IMR-90 (cell line): ENCODE data around the gene CYB5R4. TPM values are rescaled to one million over a fixed set of nuclear protein-coding genes. Genes with fewer than 3 reads are reported as not detected.

Experiments used
- ATAC-seq: fragments of 200-7000 bp; cut with Tn5 transposase; 2 replicates; pipeline ENCODE4 v1.9.1; 2020; ENCODE audit warnings: low read depth, mild to moderate bottlenecking, moderate library complexity
- BruUV-seq: library from RNA; stranded (reverse); fragments of 400-500 nt; replicated peaks from 2 replicates; lab custom pipeline; 2021; lab: Mats Ljungman, UMichigan
- CTCF ChIA-PET: fragments of 300-600 bp; formaldehyde crosslinking; extraction: SDS; loops from one replicate; lab custom pipeline; 2021; ENCODE audit warnings: antibody characterized with exemption; lab: Yijun Ruan, JAX
- POLR2A ChIA-PET: fragments of 300-600 bp; sonication (Branson Sonifier 250); formaldehyde crosslinking; loops from one replicate; lab custom pipeline; 2022; ENCODE audit warnings: antibody characterized with exemption; ENCODE audit not compliant: unreplicated experiment; lab: Charles Lee
- DNase-seq: peaks from one replicate; pipeline ENCODE4 v3.0.0; 2013
- H2AFZ ChIP-seq: replicated peaks from 2 replicates; pipeline ENCODE3; 2013; ENCODE audit warnings: low read length, mild to moderate bottlenecking; ENCODE audit not compliant: poor library complexity
- H2AK5ac ChIP-seq: 2 replicates; pipeline ENCODE4 v1.6.1; 2013; ENCODE audit warnings: low read depth, low read length, inconsistent platforms
- H2AK9ac ChIP-seq: replicated peaks from 2 replicates; pipeline ENCODE3; 2013; ENCODE audit warnings: mild to moderate bottlenecking, low read depth, low read length, moderate library complexity; ENCODE audit not compliant: poor library complexity
- H2BK120ac ChIP-seq: 2 replicates; pipeline ENCODE4 v1.6.1; 2013; ENCODE audit warnings: low read depth, low read length, inconsistent platforms
- H2BK15ac ChIP-seq: 3 replicates; pipeline ENCODE4 v1.6.1; 2013; ENCODE audit warnings: low read depth, low read length, inconsistent platforms
- H2BK20ac ChIP-seq: 2 replicates; pipeline ENCODE4 v1.6.1; 2013; ENCODE audit warnings: low read depth, mild to moderate bottlenecking, inconsistent platforms, low read length, moderate library complexity
- H2BK5ac ChIP-seq: 2 replicates; pipeline ENCODE4 v1.6.1; 2013; ENCODE audit warnings: mild to moderate bottlenecking, low read depth, low read length, inconsistent platforms; ENCODE audit not compliant: poor library complexity, severe bottlenecking
- H3K14ac ChIP-seq: replicated peaks from 2 replicates; pipeline ENCODE4 v1.6.1; 2013; ENCODE audit warnings: low read depth, low read length, inconsistent platforms
- H3K18ac ChIP-seq: 2 replicates; pipeline ENCODE4 v1.6.1; 2013; ENCODE audit warnings: low read depth, low read length, control low read depth
- H3K23ac ChIP-seq: 2 replicates; pipeline ENCODE4 v1.6.1; 2013; ENCODE audit warnings: low read depth, low read length, inconsistent platforms
- H3K27ac ChIP-seq: 2 replicates; pipeline ENCODE4 v1.5.1; 2013; ENCODE audit warnings: mild to moderate bottlenecking, control low read depth, low read length; ENCODE audit not compliant: insufficient read depth
- H3K27me3 ChIP-seq: 2 replicates; pipeline ENCODE4 v1.6.1; 2013; ENCODE audit warnings: low read length; ENCODE audit not compliant: control insufficient read depth, insufficient read depth
- H3K36me3 ChIP-seq: 2 replicates; pipeline ENCODE4 v1.6.1; 2013; ENCODE audit warnings: low read length, mixed read lengths; ENCODE audit not compliant: control insufficient read depth, insufficient read depth
- H3K4ac ChIP-seq: 2 replicates; pipeline ENCODE4 v1.6.1; 2013; ENCODE audit warnings: low read depth, low read length, inconsistent platforms
- H3K4me1 ChIP-seq: 2 replicates; pipeline ENCODE4 v1.6.1; 2013; ENCODE audit warnings: low read length, mixed read lengths; ENCODE audit not compliant: control insufficient read depth, insufficient read depth
- H3K4me2 ChIP-seq: 2 replicates; pipeline ENCODE4 v1.6.1; 2013; ENCODE audit warnings: low read depth, mild to moderate bottlenecking, control low read depth, low read length, moderate library complexity
- H3K4me3 ChIP-seq: 2 replicates; pipeline ENCODE4 v1.5.1; 2013; ENCODE audit warnings: low read depth, mild to moderate bottlenecking, control low read depth, low read length, moderate library complexity; ENCODE audit not compliant: insufficient read depth
- H3K56ac ChIP-seq: 2 replicates; pipeline ENCODE4 v1.6.1; 2013; ENCODE audit warnings: low read length, inconsistent platforms; ENCODE audit not compliant: insufficient read depth; ENCODE audit errors: extremely low read depth
- H3K79me1 ChIP-seq, 2 experiments: 2 replicates each; pipeline ENCODE4 v1.6.1; 2013; ENCODE audit warnings: low read length in 2 of 2, inconsistent platforms in 1 of 2, low read depth in 1 of 2
- H3K9ac ChIP-seq: 2 replicates; pipeline ENCODE4 v1.6.1; 2013; ENCODE audit warnings: low read depth, low read length, control low read depth
- H3K9me1 ChIP-seq: 2 replicates; pipeline ENCODE4 v1.6.1; 2013; ENCODE audit warnings: low read length, inconsistent platforms; ENCODE audit not compliant: insufficient read depth
- H3K9me3 ChIP-seq: 2 replicates; pipeline ENCODE4 v1.6.1; 2013; ENCODE audit warnings: low read length; ENCODE audit not compliant: control insufficient read depth, insufficient read depth
- H4K20me1 ChIP-seq: 2 replicates; pipeline ENCODE4 v1.6.1; 2013; ENCODE audit warnings: low read length, inconsistent platforms; ENCODE audit not compliant: insufficient read depth
- H4K5ac ChIP-seq: 2 replicates; pipeline ENCODE4 v1.6.1; 2013; ENCODE audit warnings: mild to moderate bottlenecking, low read depth, low read length, control low read depth
- H4K8ac ChIP-seq, 2 experiments: 2 replicates each; pipeline ENCODE4 v1.6.1; 2013; ENCODE audit warnings: low read depth in 2 of 2, low read length in 2 of 2, control low read depth in 1 of 2, inconsistent platforms in 1 of 2
- H4K91ac ChIP-seq: 2 replicates; pipeline ENCODE4 v1.6.1; 2013; ENCODE audit warnings: low read depth, low read length, inconsistent platforms; ENCODE audit not compliant: insufficient read depth
- BHLHE40 ChIP-seq: fragments of 150-350 bp; IDR thresholded peaks from 2 replicates; pipeline ENCODE4 v1.6.1; 2016; ENCODE audit warnings: mild to moderate bottlenecking, low read depth, low read length
- CHD1 ChIP-seq: IDR thresholded peaks from 2 replicates; pipeline ENCODE4 v1.6.1; 2012; ENCODE audit warnings: low read depth, low read length, improper control_type of control experiment
- MAZ ChIP-seq: IDR thresholded peaks from 2 replicates; pipeline ENCODE4 v1.6.1; 2012; ENCODE audit warnings: low read depth, mild to moderate bottlenecking, low read length, improper control_type of control experiment, moderate library complexity, borderline replicate concordance
- MXI1 ChIP-seq: IDR thresholded peaks from 2 replicates; pipeline ENCODE4 v1.6.1; 2012; ENCODE audit warnings: low read depth, mild to moderate bottlenecking, low read length, moderate library complexity, borderline replicate concordance
- NFE2L2 ChIP-seq: fragments of 150-350 bp; IDR thresholded peaks from 2 replicates; pipeline ENCODE4 v1.6.1; 2016; ENCODE audit warnings: low read depth, mild to moderate bottlenecking, low read length
- POLR2A ChIP-seq: IDR thresholded peaks from 2 replicates; pipeline ENCODE4 v1.6.1; 2012; ENCODE audit warnings: mild to moderate bottlenecking, low read depth, low read length
- RAD21 ChIP-seq: IDR thresholded peaks from 2 replicates; pipeline ENCODE4 v1.6.1; 2012; ENCODE audit warnings: low read length, improper control_type of control experiment
- WGBS, 2 experiments: methylation state at CpG; one replicate each; pipeline versions ENCODE4 v1.1.5 to v1.1.7; 2013; ENCODE audit warnings: missing lambda C conversion rate in 2 of 2; ENCODE audit not compliant: insufficient read length in 1 of 2; ENCODE audit errors: extremely low coverage in 2 of 2; 5-methylcytosine and 5-hydroxymethylcytosine counted together
- dilution Hi-C: fragments of 300-500 bp; cut with HindIII; formaldehyde crosslinking; loops from one replicate; pipeline ENCODE4 v1.14.3; 2018; ENCODE audit warnings: low sequenced_read_pairs; ENCODE audit not compliant: unreplicated experiment
- in situ Hi-C: fragments of 300-500 bp; cut with MboI; formaldehyde crosslinking; loops from 3 replicates; pipeline ENCODE4 v1.14.3; 2019; ENCODE audit warnings: low sequenced_read_pairs, inconsistent platforms, mixed read lengths
- intact Hi-C: fragments of 100-400 bp; cut with micrococcal nuclease; formaldehyde crosslinking; loops from 2 replicates; pipeline ENCODE4 v1.10.0; 2022
- polyA plus RNA-seq, 3 experiments: library from polyadenylated mRNA; depleted of rRNA; stranded (reverse); fragments of >200 nt; gene quantifications; 2 replicates each; pipeline ENCODE4 v1.2.3, GENCODE V29; 2012; ENCODE audit warnings: low replicate concordance in 1 of 3
- total RNA-seq: library from RNA; depleted of rRNA; stranded (reverse); fragments of >200 nt; gene quantifications from 2 replicates; pipeline ENCODE4 v1.2.3, GENCODE V29; 2012

CYB5R4 gene
- total and polyA plus RNA-seq, 2 of the 4 experiments (the other 2 are of a cell fraction) = 3.2 to 6.1 TPM

DNA sequence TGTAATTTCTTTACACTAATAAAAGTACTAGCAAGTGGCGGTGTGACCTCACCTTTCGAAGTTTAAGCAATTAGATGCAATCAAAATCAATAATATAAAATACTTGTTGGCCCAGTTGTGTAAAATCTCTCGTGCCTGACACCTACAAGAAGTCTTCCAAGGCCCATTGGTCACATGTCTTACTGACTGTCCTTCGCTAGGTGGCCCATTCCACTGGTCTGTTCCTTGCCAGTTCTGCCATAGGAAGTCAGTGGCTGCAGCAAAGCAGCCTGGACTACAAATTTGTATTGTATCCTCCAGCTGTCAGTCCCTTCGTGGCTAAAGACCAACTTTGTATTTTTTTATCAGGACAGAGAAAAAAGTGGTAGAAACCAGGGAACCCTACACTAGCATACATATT, 61.8 kb downstream of the CYB5R4 start:
- no peak for ATAC-seq
- BruUV-seq = no TSS peak
- Histone ChIP-seq H2AK5ac (no peak overlapping the region), H3K23ac (no peak overlapping the region), H3K14ac (no peak overlapping the region), H3K4ac (no peak overlapping the region), H3K9me3 (no peaks in the 10 kb centered on the region), H2BK120ac (no peak overlapping the region), H2AK9ac (no peak overlapping the region), H4K8ac (no peak overlapping the region), H3K36me3 (0 out of 2 replicates have a peak, but pooled peaks cover 2% of the 10 kb centered on the region), H3K27me3 (no peaks in the 10 kb centered on the region), H4K5ac (no peak overlapping the region), H3K4me1 (no peaks in the 10 kb centered on the region), H4K20me1 (no peaks in the 10 kb centered on the region), H2BK5ac (no peak overlapping the region), H2AFZ (no peak overlapping the region), H3K18ac (no peak overlapping the region), H3K9me1 (peaks cover 2% of the 10 kb centered on the region; the same call in 1 of the 2 replicates), H3K4me2 (no peak overlapping the region), H3K56ac (no peak overlapping the region), H3K27ac (no peak overlapping the region), H4K91ac (no peak overlapping the region), H3K4me3 (no peak overlapping the region), H3K9ac (no peak overlapping the region), H2BK15ac (no peak overlapping the region), H2BK20ac (no peak overlapping the region), H3K79me1 (no peaks in the 10 kb centered on the region; a peak in 1 of 4 replicates)
- no peak for DNase-seq
- no CpG with 5 or more reads among the region's 5 CpGs for WGBS, 2 experiments
- in situ Hi-C loops = no loop called here
- TF ChIP-seq NFE2L2 (no peak), CHD1 (no peak), RAD21 (no peak), MAZ (no peak), MXI1 (no peak), BHLHE40 (no peak), POLR2A (no peak)
- POLR2A ChIA-PET = no interaction called here
- intact Hi-C loops = no loop called here
- CTCF ChIA-PET = no interaction called here
- dilution Hi-C loops = no loop called here
